ENCODE measurements around the gene E2F2. TPM values are rescaled to one million over a fixed set of nuclear protein-coding genes. Genes with fewer than 3 reads are reported as not detected.

E2F2 gene
- total and polyA plus RNA-seq, 2 of the 13 experiments (the other 11 are each of a cell fraction or from before 2014, with no cell fraction given) = 0.65 to 6.6 TPM

GRCh38 chr1:23562137-23562876 is 31.3 kb upstream of the E2F2 start (continued):
- TF ChIP-seq AFF4 (CRISPR knock-in tag; IDR thresholded peaks at IDR 0.05) = no peak
- no peak for TF ChIP-seq ZNF567 (CRISPR knock-in tag; IDR thresholded peaks at IDR 0.05; ENCODE audit: borderline replicate concordance)
- TF ChIP-seq NKX3-1 (CRISPR knock-in tag; IDR thresholded peaks at IDR 0.05) = no peak
- TF ChIP-seq PAX8 (CRISPR knock-in tag; IDR thresholded peaks at IDR 0.05; ENCODE audit: borderline replicate concordance) = no peak
- no peak for TF ChIP-seq ATF6 (CRISPR knock-in tag; conservative IDR thresholded peaks at IDR 0.05)
- peak; percentile 82 for TF ChIP-seq TEAD3 (CRISPR knock-in tag; optimal IDR thresholded peaks at IDR 0.05; ENCODE audit: borderline replicate concordance)
- TF ChIP-seq ZNF292 (CRISPR knock-in tag; IDR thresholded peaks at IDR 0.05; ENCODE audit: borderline replicate concordance, low read depth) = 0 out of 2 replicates have a peak, but pooled peaks have one; percentile 29
- no peak for TF ChIP-seq GPN1 (CRISPR knock-in tag; IDR thresholded peaks at IDR 0.05; ENCODE audit: borderline replicate concordance)
- TF ChIP-seq KAT8 (CRISPR knock-in tag; IDR thresholded peaks at IDR 0.05) = peak; percentile 57
- peak; percentile 57; the same call in 1 of the 2 replicates for TF ChIP-seq KDM4B (CRISPR knock-in tag; IDR thresholded peaks at IDR 0.05)
- TF ChIP-seq NFYC (CRISPR knock-in tag; IDR thresholded peaks at IDR 0.05) = peak; percentile 75
- TF ChIP-seq ZHX2 (IDR thresholded peaks at IDR 0.05; ENCODE audit: low read depth) = peak; percentile 37; the same call in 1 of the 2 replicates
- no peak; the same call in 1 of the 2 replicates for TF ChIP-seq ZHX2 (CRISPR knock-in tag; IDR thresholded peaks at IDR 0.05; ENCODE audit: borderline replicate concordance)
- no peak for TF ChIP-seq ESRRA (CRISPR knock-in tag; IDR thresholded peaks at IDR 0.05; ENCODE audit: low read depth)
- no peak for TF ChIP-seq ZSCAN9 (CRISPR knock-in tag; IDR thresholded peaks at IDR 0.05; ENCODE audit: borderline replicate concordance)
- no peak for TF ChIP-seq MYNN (CRISPR knock-in tag; IDR thresholded peaks at IDR 0.05; ENCODE audit: low read depth)
- TF ChIP-seq SRSF1 (optimal IDR thresholded peaks at IDR 0.05; ENCODE audit: low read depth, low read length) = no peak
- TF ChIP-seq TCF7L2 (IDR thresholded peaks at IDR 0.05; ENCODE audit: low read depth, low read length) = no peak
- peak; percentile 83 for TF ChIP-seq MIER3 (CRISPR knock-in tag; IDR thresholded peaks at IDR 0.05; ENCODE audit: borderline replicate concordance)

Data from HepG2 (cell line).